Measurements from ENCODE around the gene GIMAP7. TPM values are rescaled to one million over a fixed set of nuclear protein-coding genes. Genes with fewer than 3 reads are reported as not detected.

The GIMAP7 gene
- polyA plus RNA-seq, 1 donor: 14.7 TPM

DNA sequence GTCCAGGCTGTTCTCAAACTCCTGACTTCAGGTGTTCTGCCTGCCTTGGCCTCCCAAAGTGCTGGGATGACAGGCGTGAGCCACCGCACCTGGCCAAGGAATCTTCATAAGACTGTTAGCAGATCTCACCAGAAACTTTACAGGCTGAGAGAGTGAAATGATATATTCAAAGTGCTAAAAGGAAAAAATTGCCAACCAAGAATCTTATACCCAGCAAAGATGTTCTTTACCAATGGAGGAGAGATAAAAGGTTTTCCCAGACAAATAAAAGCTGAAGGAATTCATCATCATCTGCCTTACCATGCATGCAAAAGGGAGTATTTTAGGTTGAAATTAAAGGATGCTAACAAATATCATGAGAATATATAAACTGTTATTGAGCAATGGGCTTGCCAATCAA lies 23.6 kb downstream of the GIMAP7 start:
- no peak overlapping the region for H3K4me3 ChIP-seq (ENCODE audit: low read length)
- DNase-seq: no peak
- H3K36me3 ChIP-seq (ENCODE audit: control insufficient read depth, insufficient read depth, low read length): no peaks in the 10 kb centered on the region
- peaks cover 4% of the 10 kb centered on the region for H3K9me3 ChIP-seq (ENCODE audit: control insufficient read depth, low read depth, low read length)
- no peak overlapping the region for H3K27ac ChIP-seq (ENCODE audit: low read length)
- no peaks in the 10 kb centered on the region for H3K27me3 ChIP-seq (ENCODE audit: control insufficient read depth, insufficient read depth, low read length)
- WGBS (ENCODE audit: insufficient coverage, low lambda C conversion rate): no CpG with 5 or more reads among the region's 2 CpGs
- no peaks in the 10 kb centered on the region for H3K4me1 ChIP-seq (ENCODE audit: control insufficient read depth, insufficient read depth, low read length)

DNA sequence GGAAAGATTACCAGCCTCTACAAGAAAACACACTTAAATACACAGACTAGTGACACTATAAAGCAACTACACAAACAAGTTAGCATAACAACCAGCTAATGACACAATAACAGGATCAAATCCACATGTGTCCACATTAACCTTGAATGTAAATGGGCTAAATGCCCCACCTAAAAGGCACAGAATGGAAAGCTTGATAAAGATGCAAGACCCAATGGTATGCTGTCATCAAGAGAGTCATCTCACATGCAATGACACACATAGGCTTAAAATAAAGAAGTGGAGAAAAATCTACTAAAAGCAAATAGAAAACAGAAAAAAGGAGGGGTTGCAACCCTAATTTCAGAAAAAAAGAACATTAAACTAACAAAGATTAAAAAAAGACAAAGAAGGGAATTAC lies 38.5 kb downstream of the GIMAP7 start:
- H3K36me3 ChIP-seq (ENCODE audit: control insufficient read depth, insufficient read depth, low read length): no peaks in the 10 kb centered on the region
- no peaks in the 10 kb centered on the region for H3K27me3 ChIP-seq (ENCODE audit: control insufficient read depth, insufficient read depth, low read length)
- no peak for DNase-seq
- peaks cover 2% of the 10 kb centered on the region for H3K9me3 ChIP-seq (ENCODE audit: control insufficient read depth, low read depth, low read length)
- H3K4me1 ChIP-seq (ENCODE audit: control insufficient read depth, insufficient read depth, low read length): no peaks in the 10 kb centered on the region
- H3K27ac ChIP-seq (ENCODE audit: low read length): no peak overlapping the region
- no peak overlapping the region for H3K4me3 ChIP-seq (ENCODE audit: low read length)

DNA sequence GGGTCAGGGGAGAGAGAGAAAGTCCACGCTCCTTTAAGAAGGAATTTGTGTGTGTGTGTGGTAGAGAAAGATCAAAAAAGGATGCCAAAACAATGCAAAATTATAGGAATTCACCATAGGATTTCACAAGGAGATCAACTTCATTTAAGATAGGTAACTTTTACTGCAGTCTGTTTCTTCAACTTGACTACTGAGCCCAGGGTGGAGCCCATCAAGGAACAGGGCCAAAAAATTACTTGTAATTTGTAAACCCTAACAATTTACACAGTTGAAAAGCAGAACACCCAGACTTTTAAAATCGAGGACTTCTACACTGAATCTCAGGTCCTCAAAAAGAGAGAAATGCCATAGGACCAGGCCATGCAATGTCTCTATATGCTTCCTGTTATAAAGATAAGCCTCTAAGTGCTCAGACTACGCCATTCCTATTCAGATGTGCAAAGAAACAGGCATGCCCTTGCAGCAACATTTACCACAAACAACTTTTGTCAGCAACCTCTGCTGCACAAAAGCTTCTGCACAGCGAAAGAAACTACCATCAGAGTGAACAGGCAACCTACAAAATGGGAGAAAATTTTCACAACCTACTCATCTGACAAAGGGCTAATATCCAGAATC lies 42.0 kb downstream of the GIMAP7 start:
- no peaks in the 10 kb centered on the region for H3K36me3 ChIP-seq (ENCODE audit: control insufficient read depth, insufficient read depth, low read length)
- H3K27me3 ChIP-seq (ENCODE audit: control insufficient read depth, insufficient read depth, low read length): no peaks in the 10 kb centered on the region
- H3K4me1 ChIP-seq (ENCODE audit: control insufficient read depth, insufficient read depth, low read length): no peaks in the 10 kb centered on the region
- no peak overlapping the region for H3K27ac ChIP-seq (ENCODE audit: low read length)
- H3K4me3 ChIP-seq (ENCODE audit: low read length): no peak overlapping the region
- 60% methylated on average over 1 of the region's 4 CpGs for WGBS (ENCODE audit: insufficient coverage, low lambda C conversion rate)
- no peaks in the 10 kb centered on the region for H3K9me3 ChIP-seq (ENCODE audit: control insufficient read depth, low read depth, low read length)
- DNase-seq: no peak

DNA sequence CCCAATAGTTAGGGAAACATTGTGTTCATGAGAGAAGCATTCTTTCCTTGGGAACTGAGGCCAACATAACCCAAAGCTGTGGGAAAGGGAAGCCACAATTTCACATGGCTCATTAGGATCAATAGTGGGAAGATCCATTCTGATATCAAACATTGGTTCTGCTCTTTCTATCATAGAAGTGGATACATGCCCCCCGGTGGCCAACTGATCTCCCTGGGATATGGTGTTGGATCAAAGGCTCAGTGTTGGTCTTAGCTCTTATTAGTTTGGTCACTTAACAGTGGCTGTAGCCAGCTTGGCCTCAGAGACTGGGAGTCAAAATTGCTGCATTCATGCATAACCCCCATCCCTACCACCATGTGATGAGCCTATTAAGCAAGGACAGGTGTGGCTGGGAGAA lies 45.8 kb downstream of the GIMAP7 start:
- DNase-seq: no peak
- no CpG with 5 or more reads among the region's 1 CpG for WGBS (ENCODE audit: insufficient coverage, low lambda C conversion rate)

DNA sequence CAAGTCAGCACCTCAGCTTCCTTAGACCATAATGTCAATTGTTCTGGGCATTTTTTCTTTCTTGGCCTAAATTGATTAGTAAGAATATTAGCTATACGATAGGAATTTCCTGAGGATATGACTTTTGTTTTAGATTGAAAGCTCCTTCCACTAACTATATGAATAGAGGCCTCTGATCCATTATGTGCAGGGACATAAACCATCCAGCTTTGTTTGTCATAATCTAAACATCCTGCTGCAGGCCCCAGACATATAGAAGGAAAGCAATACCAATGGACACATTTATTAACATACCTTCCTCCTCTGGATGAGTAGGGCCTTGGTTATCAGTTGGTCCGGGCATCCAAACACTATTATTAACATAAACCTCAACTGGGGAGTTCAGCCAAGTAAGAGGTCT lies 48.2 kb downstream of the GIMAP7 start:
- no peak for DNase-seq
- H3K4me1 ChIP-seq (ENCODE audit: control insufficient read depth, insufficient read depth, low read length): no peaks in the 10 kb centered on the region
- H3K36me3 ChIP-seq (ENCODE audit: control insufficient read depth, insufficient read depth, low read length): no peaks in the 10 kb centered on the region
- no peak overlapping the region for H3K27ac ChIP-seq (ENCODE audit: low read length)
- WGBS (ENCODE audit: insufficient coverage, low lambda C conversion rate): no CpG with 5 or more reads among the region's 2 CpGs
- H3K27me3 ChIP-seq (ENCODE audit: control insufficient read depth, insufficient read depth, low read length): no peaks in the 10 kb centered on the region
- no peaks in the 10 kb centered on the region for H3K9me3 ChIP-seq (ENCODE audit: control insufficient read depth, low read depth, low read length)
- no peak overlapping the region for H3K4me3 ChIP-seq (ENCODE audit: low read length)

More for the DNA sequence above, 45.8 kb downstream of the GIMAP7 start:
- H3K4me3 ChIP-seq (ENCODE audit: low read length): no peak overlapping the region
- H3K9me3 ChIP-seq (ENCODE audit: control insufficient read depth, low read depth, low read length): no peaks in the 10 kb centered on the region
- no peaks in the 10 kb centered on the region for H3K4me1 ChIP-seq (ENCODE audit: control insufficient read depth, insufficient read depth, low read length)
- no peaks in the 10 kb centered on the region for H3K36me3 ChIP-seq (ENCODE audit: control insufficient read depth, insufficient read depth, low read length)
- no peak overlapping the region for H3K27ac ChIP-seq (ENCODE audit: low read length)
- no peaks in the 10 kb centered on the region for H3K27me3 ChIP-seq (ENCODE audit: control insufficient read depth, insufficient read depth, low read length)

DNA sequence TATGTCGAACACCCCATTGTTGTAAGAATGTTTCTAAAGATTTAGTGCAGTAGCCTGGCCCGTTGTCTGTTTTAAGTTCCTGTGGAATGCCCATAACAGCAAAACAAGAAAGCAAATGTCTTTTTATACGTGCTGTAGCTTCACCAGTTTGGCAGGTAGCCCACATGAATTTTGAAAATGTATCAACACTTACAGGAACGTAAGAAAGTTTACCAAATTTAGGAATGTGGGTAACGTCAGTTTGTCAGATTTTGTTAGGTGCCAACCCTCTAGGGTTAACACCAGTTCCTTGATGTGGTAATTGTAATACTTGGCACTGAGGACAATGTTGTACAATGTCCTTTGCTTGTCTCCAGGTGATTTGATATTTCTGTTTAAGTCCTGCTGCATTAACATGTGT lies 49.3 kb downstream of the GIMAP7 start:
- no peaks in the 10 kb centered on the region for H3K27me3 ChIP-seq (ENCODE audit: control insufficient read depth, insufficient read depth, low read length)
- H3K9me3 ChIP-seq (ENCODE audit: control insufficient read depth, low read depth, low read length): no peaks in the 10 kb centered on the region
- no peak for DNase-seq
- no CpG with 5 or more reads among the region's 5 CpGs for WGBS (ENCODE audit: insufficient coverage, low lambda C conversion rate)
- no peaks in the 10 kb centered on the region for H3K4me1 ChIP-seq (ENCODE audit: control insufficient read depth, insufficient read depth, low read length)
- no peak overlapping the region for H3K27ac ChIP-seq (ENCODE audit: low read length)
- no peaks in the 10 kb centered on the region for H3K36me3 ChIP-seq (ENCODE audit: control insufficient read depth, insufficient read depth, low read length)
- H3K4me3 ChIP-seq (ENCODE audit: low read length): no peak overlapping the region

DNA sequence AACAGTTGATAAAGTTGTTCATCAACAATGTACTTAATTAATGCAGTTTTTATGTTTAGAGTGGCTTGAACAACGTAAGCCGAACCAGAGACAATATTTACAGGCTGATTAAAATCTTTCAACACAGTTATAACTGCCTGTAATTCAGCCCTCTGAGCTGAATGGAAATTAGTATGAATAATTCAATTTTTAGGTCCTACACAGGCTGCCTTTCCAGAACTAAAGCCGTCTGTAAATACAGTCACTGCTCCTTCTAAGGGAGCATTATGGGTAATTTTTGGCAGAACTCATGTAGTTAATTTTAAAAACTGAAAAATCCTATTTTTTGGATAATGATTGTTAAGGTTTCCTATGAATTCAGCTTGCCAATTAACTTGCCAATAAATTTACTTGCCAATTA lies 49.9 kb downstream of the GIMAP7 start:
- WGBS (ENCODE audit: insufficient coverage, low lambda C conversion rate): no CpG with 5 or more reads among the region's 3 CpGs
- Histone ChIP-seq H3K9me3 (ENCODE audit: control insufficient read depth, low read depth, low read length) (no peaks in the 10 kb centered on the region), H3K27me3 (ENCODE audit: control insufficient read depth, insufficient read depth, low read length) (no peaks in the 10 kb centered on the region), H3K4me3 (ENCODE audit: low read length) (no peak overlapping the region), H3K36me3 (ENCODE audit: control insufficient read depth, insufficient read depth, low read length) (no peaks in the 10 kb centered on the region), H3K27ac (ENCODE audit: low read length) (no peak overlapping the region), H3K4me1 (ENCODE audit: control insufficient read depth, insufficient read depth, low read length) (no peaks in the 10 kb centered on the region)
- DNase-seq: no peak

DNA sequence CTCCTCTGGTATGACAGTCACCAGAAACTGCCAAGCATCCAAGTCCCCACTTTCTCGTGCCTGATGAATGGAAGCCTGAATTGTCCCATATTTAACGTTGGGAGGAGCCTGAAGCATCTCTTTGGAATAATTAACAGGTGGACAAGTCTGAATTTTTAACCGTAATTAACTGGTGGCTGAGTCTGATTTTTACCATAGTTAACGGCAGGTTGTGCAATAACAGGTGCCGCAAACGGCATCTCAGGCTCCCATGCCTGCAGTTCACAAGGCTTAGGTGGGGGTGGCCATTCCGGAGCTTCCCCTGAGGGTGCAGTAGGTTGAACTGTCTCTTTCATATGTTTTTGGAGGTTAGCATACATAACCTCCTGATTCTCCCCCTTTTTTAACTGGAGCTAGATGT lies 50.6 kb downstream of the GIMAP7 start:
- Histone ChIP-seq H3K4me1 (ENCODE audit: control insufficient read depth, insufficient read depth, low read length) (no peaks in the 10 kb centered on the region), H3K27ac (ENCODE audit: low read length) (no peak overlapping the region), H3K36me3 (ENCODE audit: control insufficient read depth, insufficient read depth, low read length) (no peaks in the 10 kb centered on the region), H3K9me3 (ENCODE audit: control insufficient read depth, low read depth, low read length) (no peaks in the 10 kb centered on the region), H3K27me3 (ENCODE audit: control insufficient read depth, insufficient read depth, low read length) (no peaks in the 10 kb centered on the region), H3K4me3 (ENCODE audit: low read length) (no peak overlapping the region)
- no peak for DNase-seq
- no CpG with 5 or more reads among the region's 7 CpGs for WGBS (ENCODE audit: insufficient coverage, low lambda C conversion rate)

DNA sequence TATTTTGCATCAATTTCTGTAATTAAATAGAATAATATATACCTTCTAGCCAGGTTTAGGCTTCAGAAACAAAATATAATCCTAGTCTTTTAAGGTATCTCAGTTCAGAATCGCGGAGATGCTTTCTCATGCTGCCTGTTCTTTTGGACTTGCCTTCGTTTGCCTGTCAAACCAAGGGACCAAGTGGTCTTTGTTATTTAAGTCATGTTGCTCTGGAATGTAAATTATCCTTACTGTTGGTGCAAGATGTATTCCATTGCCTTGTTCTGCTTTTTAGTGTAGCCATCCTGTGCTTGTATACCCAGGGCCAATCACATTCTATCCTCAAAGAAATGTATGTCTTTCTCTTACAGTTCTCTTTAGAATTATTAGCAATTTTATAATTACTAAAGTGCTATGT lies 51.5 kb downstream of the GIMAP7 start:
- no CpG with 5 or more reads among the region's 3 CpGs for WGBS (ENCODE audit: insufficient coverage, low lambda C conversion rate)

DNA sequence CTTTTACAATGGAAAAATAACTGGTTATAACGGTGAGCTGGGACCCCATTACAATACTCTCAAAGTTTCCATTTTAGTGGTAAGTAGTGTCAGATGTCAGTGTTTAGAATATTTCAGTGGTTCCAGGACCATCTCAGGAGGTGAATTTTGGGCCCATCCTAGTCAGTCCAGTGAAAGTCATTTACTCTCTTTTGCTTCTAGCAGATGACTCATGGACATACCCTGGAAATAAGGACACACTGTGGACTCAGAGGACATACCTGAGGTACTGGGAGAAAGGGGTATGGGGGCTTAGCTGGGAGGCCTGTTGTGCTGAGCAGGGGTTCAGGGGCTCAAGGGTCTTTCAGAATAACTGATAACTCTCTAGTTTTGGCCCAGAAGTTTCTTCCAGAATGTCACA lies 51.9 kb downstream of the GIMAP7 start:
- no peaks in the 10 kb centered on the region for H3K27me3 ChIP-seq (ENCODE audit: control insufficient read depth, insufficient read depth, low read length)

More for the DNA sequence above, 51.5 kb downstream of the GIMAP7 start:
- Histone ChIP-seq H3K4me1 (ENCODE audit: control insufficient read depth, insufficient read depth, low read length) (no peaks in the 10 kb centered on the region), H3K36me3 (ENCODE audit: control insufficient read depth, insufficient read depth, low read length) (no peaks in the 10 kb centered on the region), H3K27me3 (ENCODE audit: control insufficient read depth, insufficient read depth, low read length) (no peaks in the 10 kb centered on the region), H3K27ac (ENCODE audit: low read length) (no peak overlapping the region), H3K9me3 (ENCODE audit: control insufficient read depth, low read depth, low read length) (no peaks in the 10 kb centered on the region), H3K4me3 (ENCODE audit: low read length) (no peak overlapping the region)
- no peak for DNase-seq

DNA sequence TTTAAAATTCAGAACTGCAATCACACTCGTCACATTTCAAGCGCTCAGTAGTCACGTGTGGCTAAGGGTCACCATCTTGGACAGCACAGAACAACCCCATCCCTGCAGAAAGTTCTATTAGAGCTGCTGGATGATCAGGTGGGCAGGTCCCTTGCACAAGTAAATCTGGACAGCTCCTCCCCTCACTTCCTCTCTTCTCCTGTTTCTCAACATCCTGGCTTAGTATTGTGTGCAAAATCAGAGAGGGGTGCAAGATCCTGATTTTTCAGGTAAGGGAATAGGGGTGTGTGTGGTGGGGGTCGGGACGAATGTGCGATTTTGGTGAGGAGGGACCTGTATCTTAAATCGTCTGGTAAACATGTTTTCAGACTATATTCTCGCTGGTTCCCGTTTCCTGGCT lies 52.5 kb downstream of the GIMAP7 start, which contains the start of gene GIMAP4:
Gene GIMAP4 (plus strand): TSS at position 222 of the 400 bp plus-strand sequence. CDS start 2,512 bp downstream, outside the sequence.
- 75% methylated on average over 2 of the region's 9 CpGs for WGBS (ENCODE audit: insufficient coverage, low lambda C conversion rate)
- Histone ChIP-seq H3K9me3 (ENCODE audit: control insufficient read depth, low read depth, low read length) (no peaks in the 10 kb centered on the region), H3K4me3 (ENCODE audit: low read length) (peak within 1 kb of the TSS; percentile 14), H3K27me3 (ENCODE audit: control insufficient read depth, insufficient read depth, low read length) (no peaks in the 10 kb centered on the region), H3K36me3 (ENCODE audit: control insufficient read depth, insufficient read depth, low read length) (no peaks in the 10 kb centered on the region), H3K27ac (ENCODE audit: low read length) (no peak within 1 kb of the TSS), H3K4me1 (ENCODE audit: control insufficient read depth, insufficient read depth, low read length) (no peaks in the 10 kb centered on the region)
- no peak for DNase-seq

More for the DNA sequence above, 51.9 kb downstream of the GIMAP7 start:
- Histone ChIP-seq H3K36me3 (ENCODE audit: control insufficient read depth, insufficient read depth, low read length) (no peaks in the 10 kb centered on the region), H3K4me3 (ENCODE audit: low read length) (no peak overlapping the region), H3K27ac (ENCODE audit: low read length) (no peak overlapping the region), H3K9me3 (ENCODE audit: control insufficient read depth, low read depth, low read length) (no peaks in the 10 kb centered on the region), H3K4me1 (ENCODE audit: control insufficient read depth, insufficient read depth, low read length) (no peaks in the 10 kb centered on the region)
- WGBS (ENCODE audit: insufficient coverage, low lambda C conversion rate): no CpG with 5 or more reads among the region's 1 CpG
- no peak for DNase-seq

Data from large intestine (tissue), 3 donors.